ENCODE results near the gene GTF2A2. TPM values are rescaled to one million over a fixed set of nuclear protein-coding genes. Genes with fewer than 3 reads are reported as not detected.

Gene GTF2A2
- polyA plus RNA-seq, 3 donors: 126 to 166 (median 133) TPM

GRCh38 chr15:59636184-59636583 is 21.1 kb downstream of the GTF2A2 start:
- Histone ChIP-seq H3K36me3 (replicated peaks in 1 of 2; ENCODE audit: control insufficient read depth in 1 of 2, insufficient read depth in 2 of 2, low read length in 2 of 2) (peaks cover 35 to 52% of the 10 kb centered on the region in 2 donors), H3K9ac (ENCODE audit: insufficient read depth, low read length, poor library complexity, severe bottlenecking) (no peak overlapping the region), H3K4me1 (ENCODE audit: control insufficient read depth in 1 of 2, insufficient read depth in 2 of 2, low read length in 2 of 2) (peaks cover 0 to 3% of the 10 kb centered on the region in 2 donors), H3K27me3 (ENCODE audit: control insufficient read depth in 2 of 2, insufficient read depth in 2 of 2, low read length in 2 of 2) (no peaks in the 10 kb centered on the region), H3K4me3 (replicated peaks in 1 of 3; ENCODE audit: low read depth in 2 of 3, low read length in 3 of 3) (no peak overlapping the region), H3K4me2 (replicated peaks; ENCODE audit: extremely low read depth, low read length, poor library complexity, severe bottlenecking) (no peak overlapping the region), H3K27ac (ENCODE audit: low read depth in 1 of 2, low read length in 2 of 2) (no peak overlapping the region), H3K79me2 (ENCODE audit: insufficient read depth, low read length) (no peaks in the 10 kb centered on the region), H3K9me3 (replicated peaks in 1 of 2; ENCODE audit: control insufficient read depth in 1 of 2, insufficient read depth in 1 of 2, low read length in 2 of 2) (no peaks in the 10 kb centered on the region), H2AFZ (ENCODE audit: insufficient read depth, low read depth, low read length, poor library complexity, severe bottlenecking) (no peak overlapping the region), H4K20me1 (ENCODE audit: insufficient read depth, low read length) (no peaks in the 10 kb centered on the region)
- H3K27ac Mint-ChIP-seq: peak overlapping the region in 1 of 7 donors; percentile 76
- H3K4me1 Mint-ChIP-seq: peaks cover 5% of the 10 kb centered on the region
- no peaks in the 10 kb centered on the region for H3K9me3 Mint-ChIP-seq
- H3K4me3 Mint-ChIP-seq: no peak overlapping the region
- no peak for TF ChIP-seq CTCF (IDR thresholded peaks at IDR 0.05)
- intact Hi-C loops (cut with micrococcal nuclease): no loop called here
- no peak for DNase-seq
- H3K27me3 Mint-ChIP-seq (ENCODE audit: low read depth in 3 of 3): peaks cover 0 to 3% (median 0%) of the 10 kb centered on the region in 3 donors
- H3K36me3 Mint-ChIP-seq: peaks cover 41 to 46% of the 10 kb centered on the region in 2 donors
- no CpG with 5 or more reads among the region's 3 CpGs for WGBS (ENCODE audit: insufficient coverage)

- peaks cover 12 to 15% of the 10 kb centered on the region in 2 donors for H3K36me3 Mint-ChIP-seq
- Histone ChIP-seq H3K4me3 (replicated peaks in 1 of 3; ENCODE audit: low read depth in 2 of 3, low read length in 3 of 3) (no peak overlapping the region), H4K20me1 (ENCODE audit: insufficient read depth, low read length) (no peaks in the 10 kb centered on the region), H2AFZ (ENCODE audit: insufficient read depth, low read depth, low read length, poor library complexity, severe bottlenecking) (no peak overlapping the region), H3K36me3 (replicated peaks in 1 of 2; ENCODE audit: control insufficient read depth in 1 of 2, insufficient read depth in 2 of 2, low read length in 2 of 2) (peaks cover 6 to 18% of the 10 kb centered on the region in 2 donors), H3K4me2 (replicated peaks; ENCODE audit: extremely low read depth, low read length, poor library complexity, severe bottlenecking) (no peak overlapping the region), H3K27ac (ENCODE audit: low read depth in 1 of 2, low read length in 2 of 2) (no peak overlapping the region), H3K4me1 (ENCODE audit: control insufficient read depth in 1 of 2, insufficient read depth in 2 of 2, low read length in 2 of 2) (peaks cover 0 to 3% of the 10 kb centered on the region in 2 donors), H3K27me3 (ENCODE audit: control insufficient read depth in 2 of 2, insufficient read depth in 2 of 2, low read length in 2 of 2) (no peaks in the 10 kb centered on the region), H3K79me2 (ENCODE audit: insufficient read depth, low read length) (no peaks in the 10 kb centered on the region), H3K9me3 (replicated peaks in 1 of 2; ENCODE audit: control insufficient read depth in 1 of 2, insufficient read depth in 1 of 2, low read length in 2 of 2) (no peaks in the 10 kb centered on the region), H3K9ac (ENCODE audit: insufficient read depth, low read length, poor library complexity, severe bottlenecking) (no peak overlapping the region)
- 92% methylated on average over 2 of the region's 4 CpGs for WGBS (ENCODE audit: insufficient coverage)
- H3K9me3 Mint-ChIP-seq: no peaks in the 10 kb centered on the region
- intact Hi-C loops (cut with micrococcal nuclease): no loop called here
- peaks cover 5% of the 10 kb centered on the region for H3K4me1 Mint-ChIP-seq
- no peak for DNase-seq
- peaks cover 0 to 3% (median 0%) of the 10 kb centered on the region in 3 donors for H3K27me3 Mint-ChIP-seq (ENCODE audit: low read depth in 3 of 3)
- no peak overlapping the region for H3K4me3 Mint-ChIP-seq
- H3K27ac Mint-ChIP-seq: no peak overlapping the region
- TF ChIP-seq CTCF (IDR thresholded peaks at IDR 0.05): no peak
These were observed 24.6 kb downstream of the GTF2A2 start for GRCh38 chr15:59632714-59633113.
